ENCODE results near the gene CCNB1.
"Not testable (repeated sequence)": the region's sequence is repeated elsewhere in the genome, so short reads cannot be mapped to it uniquely, and the experiment has no call there.

CCNB1 gene

DNA sequence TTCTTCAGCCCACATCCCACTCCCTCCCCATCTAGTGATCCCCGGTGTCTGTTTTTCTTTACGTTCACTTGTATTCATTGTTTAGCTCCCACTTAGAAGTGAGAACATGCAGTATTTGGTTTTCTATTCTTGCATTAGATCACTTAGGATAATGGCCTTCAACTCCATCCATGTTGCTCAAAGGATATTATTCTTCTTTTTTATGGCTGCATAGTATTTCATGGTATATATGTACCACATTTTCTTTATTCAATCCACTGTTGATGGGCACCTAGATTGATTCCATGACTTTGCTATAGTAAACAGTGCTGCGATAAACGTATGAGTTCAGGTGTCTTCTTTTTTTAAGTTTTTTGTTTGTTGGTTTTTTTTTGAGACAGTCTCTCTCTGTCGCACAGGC lies 29.1 kb upstream of the CCNB1 start:
- in situ Hi-C loops (cut with HindIII; ENCODE audit: low sequenced_read_pairs), result no loop called here
- DNase-seq (ENCODE audit: low read depth, low spot score), result no peak
- no peak overlapping the region for H3K4me3 ChIP-seq (ENCODE audit: low read depth, low read length)
- TF ChIP-seq, protein P1, sequence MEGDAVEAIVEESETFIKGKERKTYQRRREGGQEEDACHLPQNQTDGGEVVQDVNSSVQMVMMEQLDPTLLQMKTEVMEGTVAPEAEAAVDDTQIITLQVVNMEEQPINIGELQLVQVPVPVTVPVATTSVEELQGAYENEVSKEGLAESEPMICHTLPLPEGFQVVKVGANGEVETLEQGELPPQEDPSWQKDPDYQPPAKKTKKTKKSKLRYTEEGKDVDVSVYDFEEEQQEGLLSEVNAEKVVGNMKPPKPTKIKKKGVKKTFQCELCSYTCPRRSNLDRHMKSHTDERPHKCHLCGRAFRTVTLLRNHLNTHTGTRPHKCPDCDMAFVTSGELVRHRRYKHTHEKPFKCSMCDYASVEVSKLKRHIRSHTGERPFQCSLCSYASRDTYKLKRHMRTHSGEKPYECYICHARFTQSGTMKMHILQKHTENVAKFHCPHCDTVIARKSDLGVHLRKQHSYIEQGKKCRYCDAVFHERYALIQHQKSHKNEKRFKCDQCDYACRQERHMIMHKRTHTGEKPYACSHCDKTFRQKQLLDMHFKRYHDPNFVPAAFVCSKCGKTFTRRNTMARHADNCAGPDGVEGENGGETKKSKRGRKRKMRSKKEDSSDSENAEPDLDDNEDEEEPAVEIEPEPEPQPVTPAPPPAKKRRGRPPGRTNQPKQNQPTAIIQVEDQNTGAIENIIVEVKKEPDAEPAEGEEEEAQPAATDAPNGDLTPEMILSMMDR (IDR thresholded peaks at IDR 0.05; ENCODE audit: low read depth, low read length), result no peak

- no peak for DNase-seq (ENCODE audit: low read depth, low spot score)
- TF ChIP-seq, protein P1 (IDR thresholded peaks at IDR 0.05; ENCODE audit: low read depth, low read length), result no peak
- in situ Hi-C loops (cut with HindIII; ENCODE audit: low sequenced_read_pairs), result no loop called here
- H3K4me3 ChIP-seq (ENCODE audit: low read depth, low read length), result no peak overlapping the region
Measured at GRCh38 chr5:69138766-69139165, 28.2 kb upstream of the CCNB1 start.

- in situ Hi-C loops (cut with HindIII; ENCODE audit: low sequenced_read_pairs); DNase-seq (ENCODE audit: low read depth, low spot score); H3K4me3 ChIP-seq (ENCODE audit: low read depth, low read length): not testable (repeated sequence)
Measured at GRCh38 chr5:69140239-69140638, 26.7 kb upstream of the CCNB1 start.

- H3K4me3 ChIP-seq (ENCODE audit: low read depth, low read length), result no peak overlapping the region
- in situ Hi-C loops (cut with HindIII; ENCODE audit: low sequenced_read_pairs), result no loop called here
- TF ChIP-seq, protein P1 (IDR thresholded peaks at IDR 0.05; ENCODE audit: low read depth, low read length), result no peak
- no peak for DNase-seq (ENCODE audit: low read depth, low spot score)
Measured at GRCh38 chr5:69140827-69141226, 26.1 kb upstream of the CCNB1 start.

DNA sequence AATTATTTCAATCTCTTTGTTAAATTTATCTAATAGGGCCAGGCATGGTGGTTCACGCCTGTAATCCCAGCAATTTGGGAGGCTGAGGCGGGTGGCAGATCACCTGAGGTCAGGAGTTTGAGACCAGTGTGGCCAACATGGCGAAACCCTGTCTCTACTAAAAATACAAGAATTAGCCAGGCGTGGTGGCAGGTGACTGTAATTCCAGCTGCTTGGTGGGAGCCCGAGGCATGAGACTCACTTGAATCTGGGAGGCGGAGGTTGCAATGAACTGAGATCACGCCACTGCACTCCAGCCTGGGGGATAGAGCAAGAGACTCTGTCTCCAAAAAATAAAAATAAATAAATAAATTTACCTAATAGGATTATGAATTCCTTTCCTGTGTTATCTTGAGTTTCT lies 18.4 kb upstream of the CCNB1 start:
- in situ Hi-C loops (cut with HindIII; ENCODE audit: low sequenced_read_pairs); DNase-seq (ENCODE audit: low read depth, low spot score); H3K4me3 ChIP-seq (ENCODE audit: low read depth, low read length): not testable (repeated sequence)

- TF ChIP-seq, protein P1 (IDR thresholded peaks at IDR 0.05; ENCODE audit: low read depth, low read length), result no peak
- in situ Hi-C loops (cut with HindIII; ENCODE audit: low sequenced_read_pairs), result no loop called here
- no peak for DNase-seq (ENCODE audit: low read depth, low spot score)
- H3K4me3 ChIP-seq (ENCODE audit: low read depth, low read length), result no peak overlapping the region
Measured at GRCh38 chr5:69148981-69149675, 17.8 kb upstream of the CCNB1 start.

- in situ Hi-C loops (cut with HindIII; ENCODE audit: low sequenced_read_pairs), result no loop called here
- DNase-seq (ENCODE audit: low read depth, low spot score), result no peak
- TF ChIP-seq, protein P1 (IDR thresholded peaks at IDR 0.05; ENCODE audit: low read depth, low read length), result no peak
- H3K4me3 ChIP-seq (ENCODE audit: low read depth, low read length), result no peak overlapping the region
Measured at GRCh38 chr5:69149676-69150010, 17.3 kb upstream of the CCNB1 start.

DNA sequence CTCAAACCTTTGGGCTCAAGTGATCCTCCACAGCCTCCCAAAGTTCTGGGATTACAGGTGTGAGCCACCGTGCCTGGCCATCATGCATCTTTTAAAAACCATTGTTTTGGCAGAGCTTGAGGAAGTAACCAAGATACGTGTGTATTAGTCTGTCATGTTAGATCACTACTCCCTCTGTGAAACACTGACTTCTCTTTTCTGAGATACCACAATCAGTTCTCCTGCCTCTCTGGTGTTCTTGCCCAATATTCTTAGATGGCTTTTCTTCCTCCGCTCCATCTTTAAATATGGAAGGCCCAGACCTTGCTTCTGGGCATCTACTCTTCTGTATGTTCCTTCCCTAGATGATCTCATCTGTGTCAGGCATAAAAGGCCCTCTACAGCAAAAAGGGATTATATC lies 14.2 kb upstream of the CCNB1 start:
- H3K4me3 ChIP-seq (ENCODE audit: low read depth, low read length), result no peak overlapping the region
- TF ChIP-seq, protein P1 (IDR thresholded peaks at IDR 0.05; ENCODE audit: low read depth, low read length), result no peak
- no peak for DNase-seq (ENCODE audit: low read depth, low spot score)
- in situ Hi-C loops (cut with HindIII; ENCODE audit: low sequenced_read_pairs), result no loop called here

All from astrocyte of the spinal cord (primary cell).